SK-N-SH (cell line): Measurements from ENCODE around the gene PROM2. TPM values are rescaled to one million over a fixed set of nuclear protein-coding genes. Genes with fewer than 3 reads are reported as not detected.

Source experiments
- CTCF ChIA-PET: fragments of 300-600, 350-600 bp; formaldehyde crosslinking; extraction: SDS; loops from one replicate; lab custom pipeline; 2021; lab: Yijun Ruan, JAX
- POLR2A ChIA-PET: fragments of 350-600 bp; sonication (Branson Sonifier 250); formaldehyde crosslinking; extraction: SDS; loops from one replicate; lab custom pipeline; 2020; ENCODE audit warnings: antibody characterized with exemption, inconsistent platforms; lab: Yijun Ruan, JAX
- DNase-seq: peaks from one replicate; pipeline ENCODE4 v3.0.0; 2012
- H2AFZ ChIP-seq: fragments of 200-600 bp; sonication (generic); 2 replicates; pipeline ENCODE4 v1.8.1; 2016; ENCODE audit warnings: antibody characterized with exemption, mild to moderate bottlenecking, low read depth
- H3F3A ChIP-seq: fragments of 200-600 bp; sonication (generic); replicated peaks from 2 replicates; pipeline ENCODE3; 2016; ENCODE audit warnings: antibody characterized with exemption, mild to moderate bottlenecking; ENCODE audit not compliant: insufficient read depth
- H3K27ac ChIP-seq, 2 experiments: fragments of 200-500 bp in 1 of 2; fragments of 200-600 bp in 1 of 2; sonication (Bioruptor generic) in 1 of 2; sonication (generic), shearing (Covaris generic) in 1 of 2; 2 replicates each; pipeline versions ENCODE4 v1.5.1 to v1.6.1; 2014 to 2016; ENCODE audit warnings: low read depth in 2 of 2, inconsistent platforms in 1 of 2, low read length in 1 of 2, mild to moderate bottlenecking in 1 of 2, mixed read lengths in 1 of 2
- H3K27me3 ChIP-seq: fragments of 200-600 bp; sonication (generic), shearing (Covaris generic); 2 replicates; pipeline ENCODE4 v1.6.1; 2016; ENCODE audit warnings: mixed run types; ENCODE audit not compliant: insufficient read depth
- H3K36me3 ChIP-seq, 2 experiments: fragments of 200-500 bp in 1 of 2; fragments of 200-600 bp in 1 of 2; sonication (Bioruptor generic) in 1 of 2; sonication (generic) in 1 of 2; replicated peaks in 1 of 2; 2 replicates each; pipeline versions ENCODE3 to v1.5.1; 2014 to 2016; ENCODE audit warnings: low read length in 1 of 2, mild to moderate bottlenecking in 1 of 2; ENCODE audit not compliant: insufficient read depth in 2 of 2, control insufficient read depth in 1 of 2
- H3K4me1 ChIP-seq, 2 experiments: fragments of 200-500 bp in 1 of 2; fragments of 200-600 bp in 1 of 2; sonication (Bioruptor generic) in 1 of 2; sonication (generic), shearing (Covaris generic) in 1 of 2; 2 replicates each; pipeline versions ENCODE4 v1.5.1 to v1.6.1; 2014 to 2016; ENCODE audit warnings: low read depth in 1 of 2, low read length in 1 of 2, mixed run types in 1 of 2; ENCODE audit not compliant: insufficient read depth in 2 of 2, control insufficient read depth in 1 of 2
- H3K4me2 ChIP-seq: fragments of 200-600 bp; sonication (generic), shearing (Covaris generic); 2 replicates; pipeline ENCODE4 v1.6.1; 2017; ENCODE audit warnings: mixed run types
- H3K4me3 ChIP-seq, 2 experiments: fragments of 200-500 bp in 1 of 2; fragments of 200-600 bp in 1 of 2; sonication (Bioruptor generic) in 1 of 2; sonication (generic), shearing (Covaris generic) in 1 of 2; 2 replicates each; pipeline versions ENCODE4 v1.5.1 to v1.8.1; 2014 to 2016; ENCODE audit warnings: low read depth in 2 of 2, inconsistent platforms in 1 of 2, low read length in 1 of 2, mild to moderate bottlenecking in 1 of 2, mixed read lengths in 1 of 2, moderate library complexity in 1 of 2
- H3K79me2 ChIP-seq: fragments of 200-600 bp; sonication (generic); 2 replicates; pipeline ENCODE4 v1.8.1; 2017; ENCODE audit warnings: mild to moderate bottlenecking; ENCODE audit not compliant: insufficient read depth
- H3K9ac ChIP-seq: fragments of 200-600 bp; sonication (generic); 2 replicates; pipeline ENCODE4 v1.6.1; 2017; ENCODE audit warnings: mixed run types
- H3K9me2 ChIP-seq: fragments of 200-600 bp; sonication (generic); 2 replicates; pipeline ENCODE4 v1.6.1; 2017; ENCODE audit warnings: mixed run types
- H3K9me3 ChIP-seq: fragments of 200-600 bp; sonication (generic); 2 replicates; pipeline ENCODE4 v1.6.1; 2017; ENCODE audit warnings: mixed run types, mild to moderate bottlenecking, moderate library complexity
- H4K20me1 ChIP-seq: fragments of 200-600 bp; sonication (generic); 2 replicates; pipeline ENCODE4 v1.6.1; 2017; ENCODE audit warnings: mild to moderate bottlenecking, mixed run types; ENCODE audit not compliant: insufficient read depth
- EP300 ChIP-seq, 2 experiments: IDR thresholded peaks; 2 replicates each; pipeline versions ENCODE4 v1.4.0 to v1.6.1; 2012; ENCODE audit warnings: borderline replicate concordance in 1 of 2, low read depth in 1 of 2, low read length in 1 of 2
- EZH2phosphoT487 ChIP-seq: fragments of 200-600 bp; sonication (generic); IDR thresholded peaks from 2 replicates; pipeline ENCODE4 v1.6.1; 2017; ENCODE audit warnings: low read depth, mixed run types, mild to moderate bottlenecking, antibody characterized with exemption, moderate library complexity, borderline replicate concordance
- FOSL2 ChIP-seq: IDR thresholded peaks from 2 replicates; pipeline ENCODE4 v1.4.0; 2012; ENCODE audit warnings: low read depth, mild to moderate bottlenecking, moderate library complexity, borderline replicate concordance
- FOXJ3 ChIP-seq: sonication (generic); formaldehyde crosslinking; IDR thresholded peaks from 2 replicates; pipeline ENCODE4 v1.5.1; 2020; ENCODE audit warnings: mild to moderate bottlenecking, missing genetic modification reagents
- GABPA ChIP-seq: IDR thresholded peaks from 2 replicates; pipeline ENCODE4 v1.4.0; 2012; ENCODE audit warnings: low read depth, mild to moderate bottlenecking
- GATA2 ChIP-seq: sonication (generic); formaldehyde crosslinking; IDR thresholded peaks from 2 replicates; pipeline ENCODE4 v1.5.0; 2020; ENCODE audit warnings: mild to moderate bottlenecking, missing genetic modification reagents
- IRF3 ChIP-seq: fragments of 150-350 bp; IDR thresholded peaks from 2 replicates; pipeline ENCODE4 v1.6.1; 2016; ENCODE audit warnings: mild to moderate bottlenecking, low read depth, low read length
- MAX ChIP-seq: IDR thresholded peaks from 2 replicates; pipeline ENCODE4 v1.4.0; 2012; ENCODE audit warnings: low read depth
- MXI1 ChIP-seq: IDR thresholded peaks from 2 replicates; pipeline ENCODE4 v1.6.1; 2012; ENCODE audit warnings: mild to moderate bottlenecking, low read depth, low read length, improper control_type of control experiment
- NRF1 ChIP-seq: IDR thresholded peaks from 2 replicates; pipeline ENCODE4 v1.6.1; 2012; ENCODE audit warnings: low read depth, mild to moderate bottlenecking, low read length
- PBX3 ChIP-seq: IDR thresholded peaks from 2 replicates; pipeline ENCODE4; 2012
- RAD21 ChIP-seq: IDR thresholded peaks from 2 replicates; pipeline ENCODE4 v1.6.1; 2012; ENCODE audit warnings: mild to moderate bottlenecking, low read length
- RXRA ChIP-seq: IDR thresholded peaks from 2 replicates; pipeline ENCODE4 v1.4.0; 2012; ENCODE audit warnings: low read depth, mild to moderate bottlenecking, borderline replicate concordance
- TAF1 ChIP-seq: IDR thresholded peaks from 2 replicates; pipeline ENCODE4 v1.6.1; 2012; ENCODE audit warnings: low read depth, mild to moderate bottlenecking, low read length, moderate library complexity, borderline replicate concordance
- TCF12 ChIP-seq: IDR thresholded peaks from 2 replicates; pipeline ENCODE4 v1.4.0; 2012
- TEAD4 ChIP-seq: IDR thresholded peaks from 2 replicates; pipeline ENCODE4 v1.4.0; 2012; ENCODE audit warnings: mild to moderate bottlenecking, borderline replicate concordance; ENCODE audit not compliant: insufficient read depth
- USF1 ChIP-seq: IDR thresholded peaks from 2 replicates; pipeline ENCODE4 v1.4.0; 2012; ENCODE audit warnings: low read depth, borderline replicate concordance
- USF2 ChIP-seq: fragments of 150-350 bp; IDR thresholded peaks from 2 replicates; pipeline ENCODE4 v1.6.1; 2017; ENCODE audit warnings: antibody characterized with exemption, low read length, low read depth, borderline replicate concordance
- YY1 ChIP-seq: IDR thresholded peaks from 2 replicates; pipeline ENCODE4 v1.4.0; 2012; ENCODE audit warnings: low read depth, mild to moderate bottlenecking
- ZBTB33 ChIP-seq: IDR thresholded peaks from 2 replicates; pipeline ENCODE4 v1.4.0; 2012; ENCODE audit warnings: low read depth, borderline replicate concordance
- WGBS: methylation state at CpG from one replicate; pipeline ENCODE4 v1.1.6; 2017; ENCODE audit warnings: low lambda C conversion rate; 5-methylcytosine and 5-hydroxymethylcytosine counted together
- polyA plus RNA-seq, 3 experiments: library from polyadenylated mRNA; depleted of rRNA; stranded (reverse); fragments of >200 nt; gene quantifications; 2 replicates each; pipeline ENCODE4 v1.2.3, GENCODE V29; 2012

Gene PROM2
- polyA plus RNA-seq, 1 of the 3 experiments (the other 2 are of a cell fraction), result 0.38 TPM

GRCh38 chr2:95289253-95289652, 15.0 kb downstream of the PROM2 start:
- H3K9ac ChIP-seq, result no peak overlapping the region
- H3K9me3 ChIP-seq, result no peaks in the 10 kb centered on the region
- WGBS, result 35% methylated on average over 7 of the region's 7 CpGs
- no peaks in the 10 kb centered on the region for H3F3A ChIP-seq
- H3K79me2 ChIP-seq, result no peaks in the 10 kb centered on the region
- no peak overlapping the region for H3K4me2 ChIP-seq
- H3K27ac ChIP-seq, result no peak overlapping the region
- H3K36me3 ChIP-seq, result no peaks in the 10 kb centered on the region
- TF ChIP-seq TEAD4 (no peak), GABPA (no peak), EP300 (IDR thresholded peaks at IDR 0.05; ENCODE audit: borderline replicate concordance in 1 of 2, low read depth in 1 of 2, low read length in 1 of 2) (no peak), MXI1 (no peak), EZH2phosphoT487 (no peak), MAX (no peak), USF1 (no peak), GATA2 (CRISPR knock-in tag) (no peak), ZBTB33 (no peak), FOXJ3 (CRISPR knock-in tag) (no peak), TCF12 (no peak), IRF3 (no peak), FOSL2 (no peak), RAD21 (no peak)
- H3K27me3 ChIP-seq, result no peaks in the 10 kb centered on the region
- H3K9me2 ChIP-seq, result no peaks in the 10 kb centered on the region
- CTCF ChIA-PET, result no interaction called here
- DNase-seq, result no peak
- no peaks in the 10 kb centered on the region for H4K20me1 ChIP-seq
- POLR2A ChIA-PET, result no interaction called here
- H3K4me1 ChIP-seq, result no peaks in the 10 kb centered on the region
- no peak overlapping the region for H2AFZ ChIP-seq
- H3K4me3 ChIP-seq, result no peak overlapping the region

- DNase-seq, result no peak
- Histone ChIP-seq H4K20me1 (no peaks in the 10 kb centered on the region), H3K9ac (no peak overlapping the region), H3K4me2 (no peak overlapping the region), H3K9me2 (no peaks in the 10 kb centered on the region), H2AFZ (no peak overlapping the region), H3K27ac (no peak overlapping the region), H3K9me3 (no peaks in the 10 kb centered on the region), H3K4me1 (no peaks in the 10 kb centered on the region; a peak in 1 of 4 replicates), H3K4me3 (no peak overlapping the region), H3K79me2 (no peaks in the 10 kb centered on the region), H3F3A (no peaks in the 10 kb centered on the region), H3K27me3 (no peaks in the 10 kb centered on the region), H3K36me3 (no peaks in the 10 kb centered on the region)
- ChIA-PET POLR2A (no interaction called here), CTCF (interaction anchor here (0.7 kb wide), 1 partner anchor 54 kb away, joined by 3 read pairs; no protein-coding TSS in a partner anchor)
- TF ChIP-seq IRF3 (no peak), EZH2phosphoT487 (no peak), PBX3 (no peak), TAF1 (no peak), RXRA (no peak), USF2 (no peak), NRF1 (no peak), USF1 (no peak), YY1 (no peak)
Observed at GRCh38 chr2:95291222-95291621, 17.0 kb downstream of the PROM2 start.
